GM19351 (cell line): Measurements from ENCODE around the gene ZNF132.
"Not testable (repeated sequence)": the region's sequence is repeated elsewhere in the genome, so short reads cannot be mapped to it uniquely, and the experiment has no call there.

ENCODE experiments used
- ATAC-seq: cut with Tn5 transposase; IDR thresholded peaks from one replicate; pipeline ENCODE4 v1.9.1; 2021; ENCODE audit warnings: mild to moderate bottlenecking, moderate library complexity; ENCODE audit not compliant: unreplicated experiment

ZNF132 gene

GRCh38 chr19:58468216-58468839, 28.4 kb upstream of the ZNF132 start:
- no peak for ATAC-seq

GRCh38 chr19:58466760-58467589, 27.0 kb upstream of the ZNF132 start, which contains the start of gene ZNF324:
TSS of gene ZNF324 (plus strand) at chr19:58467080. CDS start at chr19:58469186, 2,106 bp downstream.
- ATAC-seq = peak; percentile 89

GRCh38 chr19:58466089-58466759, 26.3 kb upstream of the ZNF132 start:
- ATAC-seq = peak; percentile 27

GRCh38 chr19:58460039-58460438, 20.1 kb upstream of the ZNF132 start:
- no peak for ATAC-seq

- ATAC-seq = no peak
These were observed 16.2 kb upstream of the ZNF132 start for GRCh38 chr19:58456111-58456510.

GRCh38 chr19:58455306-58455705, 15.4 kb upstream of the ZNF132 start:
- no peak for ATAC-seq

- no peak for ATAC-seq
These were observed 13.8 kb upstream of the ZNF132 start for GRCh38 chr19:58453743-58454142.

GRCh38 chr19:58451358-58452101, 11.6 kb upstream of the ZNF132 start, which contains the start of gene ZNF324B:
TSS of gene ZNF324B (plus strand) at chr19:58451622. CDS start at chr19:58453702, 2,080 bp downstream.
- peak; percentile 99 for ATAC-seq

- ATAC-seq = peak; percentile 25
These were observed 11.0 kb upstream of the ZNF132 start for GRCh38 chr19:58450856-58451357.

GRCh38 chr19:58449980-58450379, 10.0 kb upstream of the ZNF132 start:
- not testable (repeated sequence) for ATAC-seq

- not testable (repeated sequence) for ATAC-seq
These were observed 8.9 kb upstream of the ZNF132 start for GRCh38 chr19:58448860-58449259.

- ATAC-seq = not testable (repeated sequence)
These were observed 3.0 kb upstream of the ZNF132 start for GRCh38 chr19:58442986-58443385.

- no peak for ATAC-seq
These were observed 603 bp upstream of the ZNF132 start for GRCh38 chr19:58440556-58440955.

- ATAC-seq = no peak
These were observed 5.7 kb downstream of the ZNF132 start for GRCh38 chr19:58434217-58434616.

- no peak for ATAC-seq
These were observed 10.2 kb downstream of the ZNF132 start for GRCh38 chr19:58429745-58430144.

GRCh38 chr19:58428617-58429016, 11.3 kb downstream of the ZNF132 start:
- ATAC-seq = no peak

GRCh38 chr19:58417071-58417470, 22.9 kb downstream of the ZNF132 start:
- ATAC-seq = no peak

GRCh38 chr19:58416604-58417003, 23.3 kb downstream of the ZNF132 start:
- ATAC-seq = no peak

- no peak for ATAC-seq
These were observed 30.8 kb downstream of the ZNF132 start for GRCh38 chr19:58409010-58409790.
